22Rv1 (cell line): ENCODE measurements around the gene EMC9.

Experiments
- CTCF ChIP-seq: fragments of 450-650 bp; IDR thresholded peaks from 2 replicates; pipeline ENCODE4 v1.5.1; 2017; ENCODE audit warnings: mild to moderate bottlenecking
- ZFX ChIP-seq: fragments of 450-650 bp; IDR thresholded peaks from 2 replicates; pipeline ENCODE4 v1.6.1; 2017; ENCODE audit warnings: antibody characterized with exemption, borderline replicate concordance

DNA sequence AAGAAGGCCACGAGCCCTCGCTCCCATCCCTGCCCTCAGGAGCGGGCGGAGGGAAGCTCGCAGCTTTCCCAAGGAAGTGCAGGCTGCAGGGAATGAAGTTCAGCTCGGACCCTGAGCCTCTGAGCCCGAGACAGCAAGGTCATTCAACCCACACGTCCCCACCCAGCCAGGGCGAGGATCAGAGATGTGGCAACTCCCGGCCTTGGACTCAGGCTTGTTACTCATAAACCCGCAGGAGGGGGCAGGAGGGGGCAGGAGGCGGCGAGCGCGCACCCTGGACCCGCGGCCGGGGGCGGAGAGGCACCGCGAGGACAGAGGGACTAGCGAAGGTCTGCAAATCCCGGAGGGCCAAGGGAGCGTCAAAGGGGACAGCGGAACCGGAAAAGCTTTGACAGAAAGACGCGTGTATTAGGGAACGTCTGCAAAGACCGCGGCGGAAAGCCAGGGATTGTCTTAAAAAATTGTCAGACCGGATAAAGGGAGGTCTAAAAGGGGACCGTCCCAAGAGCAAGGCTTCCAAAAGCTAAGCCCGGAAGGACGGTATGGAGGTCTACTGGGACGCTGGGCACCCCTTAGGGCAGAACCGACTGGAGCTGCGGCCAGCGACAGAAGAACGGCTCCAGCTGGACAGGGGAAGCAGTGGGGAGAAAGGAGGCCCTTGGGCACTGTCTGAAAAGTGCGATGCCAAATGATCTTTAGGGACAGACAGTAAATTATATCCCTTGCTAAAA is 27.4 kb downstream of the EMC9 start:
- no peak for TF ChIP-seq CTCF
- TF ChIP-seq ZFX, result no peak
